Neural cell (in vitro differentiated cells): ENCODE results near the gene DAZAP1.
A peak's percentile ranks its signal among the peaks of the same experiment; 100 is the strongest.

Experiments used
- CTCF ChIP-seq: fragments of 450-650 bp; IDR thresholded peaks from 2 replicates; pipeline ENCODE4 v1.5.1; 2014; ENCODE audit warnings: antibody characterized with exemption, mild to moderate bottlenecking, moderate library complexity; ENCODE audit not compliant: poor library complexity, severe bottlenecking
- EP300 ChIP-seq: fragments of 450-650 bp; conservative IDR thresholded peaks from 2 replicates; pipeline ENCODE4 v1.6.1; 2014; ENCODE audit warnings: antibody characterized with exemption, mild to moderate bottlenecking, moderate library complexity; ENCODE audit not compliant: poor library complexity, severe bottlenecking
- TAF1 ChIP-seq: IDR thresholded peaks from 2 replicates; pipeline ENCODE4 v1.6.1; 2012; ENCODE audit warnings: low read depth

GRCh38 chr19:1471515-1472160 lies 64.3 kb downstream of the DAZAP1 start:
- no peak for TF ChIP-seq EP300
- TF ChIP-seq CTCF: peak; percentile 36
- no peak for TF ChIP-seq TAF1
